GM18951 (cell line): ENCODE results near the gene KRTCAP2.

Source experiments
- POLR2A ChIP-seq: IDR thresholded peaks from 4 replicates; pipeline ENCODE4 v1.6.1; 2011; ENCODE audit warnings: mild to moderate bottlenecking; ENCODE audit not compliant: insufficient read length, insufficient read depth; ENCODE audit errors: extremely low read depth
- in situ Hi-C: fragments of 300-500 bp; cut with MboI; formaldehyde crosslinking; loops from one replicate; pipeline ENCODE4 v1.12.0; 2022; ENCODE audit warnings: low sequenced_read_pairs, mixed read lengths, inconsistent platforms; ENCODE audit not compliant: unreplicated experiment

KRTCAP2 gene

DNA sequence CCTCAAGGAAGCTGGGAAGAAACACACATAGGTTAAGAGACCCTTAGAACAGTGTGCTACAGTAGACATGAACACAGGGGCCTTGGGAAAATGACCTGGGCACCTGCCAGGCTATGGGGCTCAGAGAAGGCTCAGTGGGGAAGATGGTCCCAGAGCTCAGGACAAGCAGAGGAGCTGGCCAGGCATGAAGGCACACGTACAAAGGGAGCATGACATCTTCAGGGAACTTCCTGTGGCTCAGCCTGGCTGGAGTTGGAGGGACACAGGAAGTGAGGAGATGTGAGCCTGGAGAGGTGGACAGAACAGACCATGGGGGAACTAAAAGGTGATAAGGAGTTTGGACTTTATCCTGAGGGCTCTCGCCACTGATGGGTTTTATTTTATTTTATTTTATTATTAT is 41.2 kb downstream of the KRTCAP2 start:
- TF ChIP-seq POLR2A = no peak
- in situ Hi-C loops = no loop called here

- in situ Hi-C loops = no loop called here
These were observed 41.8 kb downstream of the KRTCAP2 start for GRCh38 chr1:155131285-155131684.

GRCh38 chr1:155130272-155131006 is 42.7 kb downstream of the KRTCAP2 start:
- in situ Hi-C loops = no loop called here
- no peak for TF ChIP-seq POLR2A

More at GRCh38 chr1:155131285-155131684, 41.8 kb downstream of the KRTCAP2 start:
- TF ChIP-seq POLR2A = no peak

DNA sequence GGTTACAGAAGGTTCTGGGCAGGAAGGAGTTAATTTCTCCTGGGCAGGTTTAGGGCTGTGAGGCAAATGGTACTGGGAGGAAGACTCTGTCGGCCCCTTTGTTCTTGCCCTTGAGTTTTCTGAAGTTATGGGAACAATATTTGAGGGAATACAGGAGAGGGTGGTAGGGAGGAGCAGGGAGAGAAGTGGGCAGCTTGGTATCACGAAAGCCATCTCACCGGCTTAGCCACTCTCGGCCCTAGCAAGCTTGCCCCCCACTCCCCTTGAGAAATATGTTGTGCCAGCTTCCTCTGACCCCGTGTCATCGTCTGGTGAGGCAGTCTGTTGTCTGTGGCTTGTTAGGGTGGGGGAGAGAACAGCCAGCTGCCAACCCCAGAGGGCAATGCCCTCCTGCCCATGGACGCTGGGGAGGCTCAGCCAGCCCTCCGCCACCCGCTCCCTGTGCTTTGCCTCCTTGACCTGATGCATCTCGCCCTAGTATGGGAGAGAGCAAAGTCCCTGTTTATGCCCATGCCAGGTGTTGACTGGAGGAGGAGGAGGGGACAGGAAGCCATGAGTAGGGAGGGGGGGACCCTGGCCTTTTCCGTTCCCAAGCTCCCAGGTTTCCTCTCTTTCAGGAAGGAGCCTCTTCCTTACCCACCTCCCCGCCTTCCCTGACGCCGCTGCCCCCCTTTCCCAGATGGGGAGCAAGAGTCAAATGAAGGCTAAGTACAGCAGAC is 44.2 kb downstream of the KRTCAP2 start:
- TF ChIP-seq POLR2A = no peak
- in situ Hi-C loops = no loop called here

DNA sequence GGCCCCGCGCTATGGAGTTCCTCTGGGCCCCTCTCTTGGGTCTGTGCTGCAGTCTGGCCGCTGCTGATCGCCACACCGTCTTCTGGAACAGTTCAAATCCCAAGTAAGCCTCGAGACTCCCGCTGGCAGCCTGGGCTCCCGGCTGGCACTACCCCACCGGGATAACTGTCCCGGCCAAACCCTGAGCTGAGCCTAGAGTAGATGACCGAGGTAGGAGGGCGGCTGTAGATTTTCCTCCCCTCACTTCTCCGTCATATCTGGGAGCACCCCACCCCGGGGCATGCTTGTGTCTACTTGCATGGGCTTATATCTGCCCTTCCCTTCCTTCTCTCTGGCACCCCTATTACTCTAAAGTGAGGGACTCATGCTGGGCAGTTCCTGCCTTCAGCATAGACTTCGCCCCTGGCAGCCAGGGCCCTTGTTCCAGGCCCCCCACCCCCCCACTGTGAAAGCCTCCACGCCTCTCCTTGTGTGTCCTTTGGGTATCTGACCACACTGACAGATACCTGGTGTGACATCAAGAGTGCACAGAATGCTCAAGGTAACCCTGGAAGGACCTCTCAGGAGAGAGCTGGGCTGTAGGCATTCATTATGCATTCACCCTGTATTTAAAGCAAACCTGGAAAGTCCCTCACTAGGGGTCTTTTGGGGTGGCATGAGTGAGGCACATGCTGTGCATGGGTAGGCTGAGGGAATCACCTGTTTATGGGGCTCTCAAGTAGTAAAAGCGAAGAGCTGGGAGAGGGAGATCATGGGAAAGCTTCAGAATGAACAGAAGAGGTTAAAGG is 44.9 kb downstream of the KRTCAP2 start:
- TF ChIP-seq POLR2A = no peak
- in situ Hi-C loops = no loop called here

GRCh38 chr1:155127105-155127966 is 45.8 kb downstream of the KRTCAP2 start, which contains the start of gene EFNA1:
Gene EFNA1 (plus strand): TSS chr1:155127876. CDS start chr1:155127978, 102 bp downstream.
- in situ Hi-C loops = no loop called here
- peak; percentile 13 for TF ChIP-seq POLR2A

DNA sequence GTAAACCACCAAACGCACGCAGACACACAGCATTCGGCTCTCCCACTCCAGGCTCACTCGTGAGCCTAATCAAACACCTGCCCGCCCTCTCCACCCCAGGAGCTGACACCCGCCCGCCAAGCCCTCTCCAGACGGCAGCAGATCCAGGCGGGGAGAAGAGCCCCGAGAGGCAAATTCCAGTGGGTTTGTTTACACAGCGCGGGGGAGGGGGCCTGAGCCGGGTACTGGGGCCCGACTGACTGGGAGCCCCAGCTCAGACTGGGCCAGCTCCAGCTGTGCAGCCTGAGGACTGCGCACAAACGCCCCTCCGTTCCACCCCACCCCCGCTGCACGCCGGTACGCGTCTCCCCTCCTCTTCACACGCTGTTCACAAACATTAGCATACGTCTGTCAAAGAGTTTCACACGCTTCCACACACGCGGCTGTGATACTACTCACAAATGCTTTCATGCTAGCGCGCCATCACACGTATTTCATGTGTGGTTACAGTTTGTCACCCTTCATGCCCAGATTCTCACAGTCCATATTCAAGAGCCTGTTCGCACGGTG is 46.5 kb downstream of the KRTCAP2 start:
- in situ Hi-C loops = no loop called here
- TF ChIP-seq POLR2A = no peak

GRCh38 chr1:155125946-155126555 is 47.1 kb downstream of the KRTCAP2 start:
- in situ Hi-C loops = no loop called here
- no peak for TF ChIP-seq POLR2A

DNA sequence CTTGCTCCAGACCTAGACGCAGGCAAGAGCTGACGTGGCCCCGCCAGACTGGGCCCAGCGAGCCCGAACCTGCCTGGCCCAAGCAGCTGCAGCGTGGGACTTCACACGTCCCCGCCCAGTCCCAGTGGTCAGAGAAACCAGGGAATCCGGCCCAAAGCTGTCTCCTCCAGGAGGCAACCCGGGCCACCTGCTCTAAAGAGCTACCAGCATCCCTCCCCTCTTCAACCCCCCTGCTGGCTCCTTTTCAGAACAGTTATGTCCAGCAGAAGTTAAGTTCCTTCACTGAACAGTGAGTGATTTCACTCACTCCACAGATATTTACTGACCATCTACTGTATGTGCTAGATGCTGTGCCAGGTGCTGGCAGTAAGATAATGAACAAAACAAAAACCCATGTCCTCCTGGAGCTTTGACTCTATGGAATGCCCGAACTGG is 47.6 kb downstream of the KRTCAP2 start:
- in situ Hi-C loops = no loop called here
- TF ChIP-seq POLR2A = no peak

DNA sequence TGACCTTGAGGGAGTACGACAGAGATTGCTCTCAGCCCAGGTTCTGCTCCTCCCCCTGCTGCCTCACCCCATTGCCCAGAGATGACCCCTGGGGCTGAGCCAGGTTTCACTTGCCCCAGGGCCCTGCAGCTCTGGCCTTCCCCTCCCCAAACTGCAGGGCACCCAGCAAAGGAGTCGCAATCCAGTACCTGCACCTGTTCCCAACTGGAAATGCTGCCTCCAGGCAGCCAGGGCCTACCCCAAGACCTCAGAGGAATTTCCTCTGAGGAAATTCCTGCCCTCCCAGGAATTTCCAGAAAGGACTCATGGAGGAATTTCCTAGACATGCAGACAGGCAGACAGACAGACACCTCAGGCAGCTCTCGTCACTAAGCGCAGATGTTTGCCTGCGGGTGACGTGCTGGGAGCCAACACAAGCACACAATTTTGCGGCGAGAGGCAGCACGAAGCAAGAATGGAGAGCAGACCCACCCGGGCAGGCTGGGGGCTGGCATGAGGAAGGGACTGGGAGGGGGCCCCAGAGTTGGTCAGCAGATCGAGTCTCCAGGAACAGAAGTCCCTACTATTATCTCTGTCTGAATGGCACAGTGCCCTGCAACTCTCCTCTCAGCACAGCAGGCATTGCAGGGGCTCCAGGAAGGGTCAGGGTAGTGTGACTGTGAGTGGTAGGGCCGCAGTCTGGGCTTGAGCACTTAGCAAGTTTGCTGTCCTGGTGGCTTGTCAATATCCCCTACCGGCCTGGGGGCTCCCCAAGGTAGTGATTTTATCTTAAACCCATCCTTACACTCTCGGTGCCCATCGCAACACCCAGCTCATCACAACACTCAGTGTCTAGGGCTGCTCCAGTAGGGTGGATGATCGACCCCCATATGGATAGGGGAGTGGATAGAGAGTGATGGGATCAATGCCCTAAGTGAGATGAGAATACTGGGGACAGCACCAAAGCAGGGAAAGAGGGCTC is 48.3 kb downstream of the KRTCAP2 start:
- TF ChIP-seq POLR2A = no peak
- in situ Hi-C loops = no loop called here

- in situ Hi-C loops = no loop called here
- no peak for TF ChIP-seq POLR2A
These were observed 49.3 kb downstream of the KRTCAP2 start for GRCh38 chr1:155123801-155124200.
